Measurements from ENCODE around the gene ZNF444. TPM values are rescaled to one million over a fixed set of nuclear protein-coding genes. Genes with fewer than 3 reads are reported as not detected.
"Not testable (repeated sequence)": the region's sequence is repeated elsewhere in the genome, so short reads cannot be mapped to it uniquely, and the experiment has no call there.

Gene ZNF444
- total and polyA plus RNA-seq, 7 experiments from 2014 or later, result 15.9 to 49.6 (median 35.3) TPM

DNA sequence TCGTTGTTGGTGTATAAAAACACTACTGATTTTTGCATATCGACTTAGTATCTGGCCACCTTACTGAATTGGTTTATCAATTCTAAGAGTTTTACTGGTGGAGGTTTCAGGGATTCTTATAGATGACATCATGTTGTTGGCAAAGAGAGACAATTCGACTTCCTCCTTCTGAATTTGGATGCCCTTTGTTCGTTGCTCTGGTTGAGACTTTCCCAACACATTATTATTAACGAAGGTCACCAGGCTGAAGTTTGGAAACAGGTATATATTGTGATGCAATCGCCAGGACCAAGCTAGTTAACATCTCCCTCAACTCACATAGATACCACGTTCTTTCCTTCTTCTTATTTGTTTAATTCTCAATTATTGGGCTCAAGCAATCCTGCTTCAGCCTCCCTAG lies 58.6 kb downstream of the ZNF444 start:
- peaks cover 0 to 10% (median 0%) of the 10 kb centered on the region in 5 donors for H3K27me3 Mint-ChIP-seq
- H3K27ac ChIP-seq (ENCODE audit: low read depth, low read length), result no peak overlapping the region

DNA sequence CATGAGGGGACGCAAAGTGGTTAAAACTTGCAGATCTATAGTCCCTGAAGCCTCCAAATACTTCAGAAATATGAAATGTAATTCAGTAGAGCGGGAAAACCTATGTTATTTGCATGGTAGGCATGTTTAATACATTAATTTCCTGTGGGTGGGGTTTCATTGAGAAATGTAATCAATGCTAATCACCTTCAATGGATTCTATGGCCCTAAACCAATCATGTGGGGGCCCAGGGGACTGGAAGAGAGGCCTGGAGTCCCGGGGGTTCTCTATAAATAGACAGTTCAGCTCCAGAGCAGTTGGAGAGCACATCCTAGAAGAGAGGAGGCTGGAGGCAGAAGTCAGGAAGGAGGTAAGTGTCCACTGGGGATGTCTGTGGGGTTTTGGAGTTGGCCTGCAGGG lies 60.9 kb downstream of the ZNF444 start, which contains the start of gene ZSCAN5C:
Gene ZSCAN5C (plus strand): TSS at position 301 of the 400 bp plus-strand sequence. CDS start 3,641 bp downstream, outside the sequence.
- peaks cover 0 to 10% (median 4%) of the 10 kb centered on the region in 5 donors for H3K27me3 Mint-ChIP-seq
- no peaks in the 10 kb centered on the region for H3K4me1 ChIP-seq (ENCODE audit: control insufficient read depth in 2 of 2, insufficient read depth in 2 of 2, low read length in 2 of 2)
- no peaks in the 10 kb centered on the region for H3K27me3 ChIP-seq (ENCODE audit: control insufficient read depth in 2 of 2, insufficient read depth in 2 of 2, low read length in 2 of 2)
- ChIA-PET CTCF (no interaction called here), POLR2A (no interaction called here)
- peaks cover 0 to under 1% (median 0%) of the 10 kb centered on the region in 11 donors for H3K9me3 Mint-ChIP-seq
- no peak for DNase-seq
- no peak for ATAC-seq
- no peaks in the 10 kb centered on the region for H3K4me1 Mint-ChIP-seq
- H3K36me3 ChIP-seq (ENCODE audit: control insufficient read depth in 2 of 3, insufficient read depth in 3 of 3, low read length in 3 of 3), result no peaks in the 10 kb centered on the region
- no peak within 1 kb of the TSS for H3K27ac ChIP-seq (ENCODE audit: low read depth, low read length)
- intact Hi-C loops (cut with micrococcal nuclease), result no loop called here
- no peak within 1 kb of the TSS for H3K4me3 Mint-ChIP-seq
- H3K27ac Mint-ChIP-seq, result no peak within 1 kb of the TSS
- H3K36me3 Mint-ChIP-seq, result no peaks in the 10 kb centered on the region
- no peak within 1 kb of the TSS for H3K4me3 ChIP-seq (ENCODE audit: low read length)
- no peaks in the 10 kb centered on the region for H3K9me3 ChIP-seq (ENCODE audit: control insufficient read depth in 2 of 3, low read length in 3 of 3)

More for the DNA sequence above, 58.6 kb downstream of the ZNF444 start:
- H3K36me3 ChIP-seq (ENCODE audit: control insufficient read depth in 2 of 3, insufficient read depth in 3 of 3, low read length in 3 of 3), result no peaks in the 10 kb centered on the region
- Mint-ChIP-seq H3K36me3 (no peaks in the 10 kb centered on the region), H3K4me3 (no peak overlapping the region), H3K4me1 (no peaks in the 10 kb centered on the region), H3K9me3 (peaks cover 0 to 2% (median 0%) of the 10 kb centered on the region in 11 donors), H3K27ac (no peak overlapping the region)
- no peaks in the 10 kb centered on the region for H3K4me1 ChIP-seq (ENCODE audit: control insufficient read depth in 2 of 2, insufficient read depth in 2 of 2, low read length in 2 of 2)
- ATAC-seq, result no peak
- H3K9me3 ChIP-seq (ENCODE audit: control insufficient read depth in 2 of 3, low read length in 3 of 3), result no peaks in the 10 kb centered on the region
- H3K27me3 ChIP-seq (ENCODE audit: control insufficient read depth in 2 of 2, insufficient read depth in 2 of 2, low read length in 2 of 2), result no peaks in the 10 kb centered on the region
- no peak for DNase-seq
- no peak overlapping the region for H3K4me3 ChIP-seq (ENCODE audit: low read length)
- ChIA-PET POLR2A (no interaction called here), CTCF (no interaction called here)
- intact Hi-C loops (cut with micrococcal nuclease), result no loop called here

DNA sequence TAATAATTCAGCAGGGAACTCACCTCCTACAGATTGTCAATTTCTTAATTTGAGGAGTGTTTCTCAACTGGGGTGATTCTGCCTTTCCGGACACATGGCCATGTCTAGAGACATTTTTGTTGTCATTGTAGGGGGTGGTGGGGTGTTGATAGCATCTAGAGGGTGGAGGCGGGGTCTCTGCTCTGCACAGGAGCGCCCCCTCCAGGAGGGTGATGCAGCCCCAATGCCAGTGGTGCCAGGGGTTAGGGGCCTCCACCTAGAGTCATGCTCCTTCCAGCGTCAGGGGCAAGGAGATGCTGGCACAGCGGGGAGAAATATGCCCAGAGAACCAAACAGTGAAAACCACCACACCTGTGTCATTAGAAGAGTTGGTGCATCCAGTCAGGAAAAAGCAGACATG lies 66.5 kb downstream of the ZNF444 start:
- H3K36me3 Mint-ChIP-seq; CTCF ChIA-PET; H3K4me3 Mint-ChIP-seq; H3K36me3 ChIP-seq (ENCODE audit: control insufficient read depth in 2 of 3, insufficient read depth in 3 of 3, low read length in 3 of 3); H3K9me3 ChIP-seq (ENCODE audit: control insufficient read depth in 2 of 3, low read length in 3 of 3); DNase-seq; H3K27ac ChIP-seq (ENCODE audit: low read depth, low read length); H3K4me1 ChIP-seq (ENCODE audit: control insufficient read depth in 2 of 2, insufficient read depth in 2 of 2, low read length in 2 of 2); H3K4me3 ChIP-seq (ENCODE audit: low read length); H3K9me3 Mint-ChIP-seq; intact Hi-C loops (cut with micrococcal nuclease); H3K4me1 Mint-ChIP-seq; ATAC-seq; POLR2A ChIA-PET; H3K27me3 ChIP-seq (ENCODE audit: control insufficient read depth in 2 of 2, insufficient read depth in 2 of 2, low read length in 2 of 2); H3K27ac Mint-ChIP-seq: not testable (repeated sequence)
- H3K27me3 Mint-ChIP-seq, result peaks cover 0 to 12% (median 6%) of the 10 kb centered on the region in 5 donors

DNA sequence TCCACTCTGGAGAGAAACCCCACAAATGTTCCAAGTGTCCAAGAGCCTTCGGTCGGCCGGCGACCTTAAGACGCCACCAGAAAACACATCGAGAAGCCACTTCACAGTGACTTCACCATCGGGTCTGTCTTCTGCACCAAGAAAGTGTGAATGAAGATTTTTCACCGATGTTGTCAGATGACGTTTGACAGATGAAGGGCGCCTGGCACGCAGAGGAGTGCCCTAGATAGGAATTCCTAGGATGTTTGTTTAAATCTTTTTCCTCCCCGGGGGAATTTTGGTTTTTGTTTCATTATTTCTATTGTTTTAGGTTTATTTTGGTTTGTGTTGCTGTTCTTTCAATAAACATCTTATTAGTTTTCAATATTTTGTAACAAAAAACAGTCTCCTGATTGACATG lies 68.0 kb downstream of the ZNF444 start:
- DNase-seq (no peak), ATAC-seq (no peak)
- ChIA-PET CTCF (no interaction called here), POLR2A (no interaction called here)
- Histone ChIP-seq H3K4me3 (ENCODE audit: low read length) (no peak overlapping the region), H3K27me3 (ENCODE audit: control insufficient read depth in 2 of 2, insufficient read depth in 2 of 2, low read length in 2 of 2) (no peaks in the 10 kb centered on the region), H3K36me3 (ENCODE audit: control insufficient read depth in 2 of 3, insufficient read depth in 3 of 3, low read length in 3 of 3) (no peaks in the 10 kb centered on the region), H3K27ac (ENCODE audit: low read depth, low read length) (no peak overlapping the region), H3K4me1 (ENCODE audit: control insufficient read depth in 2 of 2, insufficient read depth in 2 of 2, low read length in 2 of 2) (no peaks in the 10 kb centered on the region), H3K9me3 (ENCODE audit: control insufficient read depth in 2 of 3, low read length in 3 of 3) (no peaks in the 10 kb centered on the region)
- Mint-ChIP-seq H3K36me3 (no peaks in the 10 kb centered on the region), H3K9me3 (peaks cover 0 to 2% (median 0%) of the 10 kb centered on the region in 11 donors), H3K4me3 (no peak overlapping the region), H3K4me1 (no peaks in the 10 kb centered on the region), H3K27me3 (peaks cover 0 to 14% (median 10%) of the 10 kb centered on the region in 5 donors), H3K27ac (no peak overlapping the region)
- intact Hi-C loops (cut with micrococcal nuclease), result no loop called here

DNA sequence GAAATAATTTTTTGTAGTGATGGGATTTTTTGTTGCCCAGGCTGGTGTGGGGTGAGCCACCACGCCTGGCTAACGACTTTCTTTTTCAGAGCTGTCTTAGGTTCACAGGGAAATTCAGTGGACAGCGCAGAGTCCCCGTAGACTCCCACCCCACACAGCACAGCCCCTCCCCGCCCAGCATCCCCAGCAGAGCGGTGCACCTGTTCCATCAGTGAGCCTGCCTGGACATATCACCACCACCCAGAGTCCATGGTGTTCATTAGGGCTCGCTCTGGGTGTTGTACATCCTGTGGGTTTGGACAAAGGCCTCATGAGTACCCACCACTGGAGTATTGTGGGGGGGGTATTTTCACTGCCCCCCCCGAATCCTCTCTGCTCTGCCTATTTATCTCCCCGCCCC lies 68.9 kb downstream of the ZNF444 start:
- H3K4me3 ChIP-seq (ENCODE audit: low read length); H3K27ac Mint-ChIP-seq; H3K9me3 ChIP-seq (ENCODE audit: control insufficient read depth in 2 of 3, low read length in 3 of 3); H3K36me3 ChIP-seq (ENCODE audit: control insufficient read depth in 2 of 3, insufficient read depth in 3 of 3, low read length in 3 of 3); H3K27me3 ChIP-seq (ENCODE audit: control insufficient read depth in 2 of 2, insufficient read depth in 2 of 2, low read length in 2 of 2); H3K9me3 Mint-ChIP-seq; ATAC-seq; DNase-seq; POLR2A ChIA-PET; H3K4me3 Mint-ChIP-seq; H3K4me1 ChIP-seq (ENCODE audit: control insufficient read depth in 2 of 2, insufficient read depth in 2 of 2, low read length in 2 of 2); CTCF ChIA-PET; H3K36me3 Mint-ChIP-seq; H3K27ac ChIP-seq (ENCODE audit: low read depth, low read length); H3K4me1 Mint-ChIP-seq; intact Hi-C loops (cut with micrococcal nuclease): not testable (repeated sequence)
- H3K27me3 Mint-ChIP-seq, result peaks cover 0 to 23% (median 19%) of the 10 kb centered on the region in 5 donors

Other genes with a start within 250 kb of the ZNF444 start
- gene NLRP13, start 209.0 kb upstream of the ZNF444 start, total RNA-seq, result not detected
- not detected for gene NLRP13, start 209.0 kb upstream of the ZNF444 start, polyA plus RNA-seq
- gene NLRP8, start 193.5 kb upstream of the ZNF444 start, total RNA-seq, result not detected
- gene NLRP8, start 193.5 kb upstream of the ZNF444 start, polyA plus RNA-seq, result not detected
- not detected for gene NLRP5, start 154.5 kb upstream of the ZNF444 start, total RNA-seq
- not detected for gene NLRP5, start 154.5 kb upstream of the ZNF444 start, polyA plus RNA-seq
- gene ZNF787, start 20.0 kb upstream of the ZNF444 start, total RNA-seq, result 10 to 100 TPM; 19.7 to 41.2 (median 33.0) TPM
- 1 to 10 TPM; 1.5 to 2.4 TPM for gene ZNF787, start 20.0 kb upstream of the ZNF444 start, polyA plus RNA-seq
- gene GALP, start 34.7 kb downstream of the ZNF444 start, total RNA-seq, result not detected
- gene GALP, start 34.7 kb downstream of the ZNF444 start, polyA plus RNA-seq, result not detected
- not detected for gene ZSCAN5B, start 56.5 kb downstream of the ZNF444 start, total RNA-seq
- not detected for gene ZSCAN5B, start 56.5 kb downstream of the ZNF444 start, polyA plus RNA-seq
- not detected for gene ZSCAN5C, start 61.0 kb downstream of the ZNF444 start, total RNA-seq
- gene ZSCAN5C, start 61.0 kb downstream of the ZNF444 start, polyA plus RNA-seq, result not detected
- 1 to 10 TPM in 1 of 5 experiments, not detected in 4; 3.0 TPM for gene EDDM13, start 131.5 kb downstream of the ZNF444 start, total RNA-seq
- 1 to 10 TPM in 1 of 2 donors, not detected in 1; 1.3 TPM for gene EDDM13, start 131.5 kb downstream of the ZNF444 start, polyA plus RNA-seq
- 10 to 100 TPM in 4 of 5 experiments, 1 to 10 TPM in 1; 8.0 to 15.4 (median 11.8) TPM for gene ZSCAN5A, start 173.6 kb downstream of the ZNF444 start, total RNA-seq
- gene ZSCAN5A, start 173.6 kb downstream of the ZNF444 start, polyA plus RNA-seq, result 1 to 10 TPM; 6.7 to 7.6 TPM

Measured in naive thymus-derived CD4-positive, alpha-beta T cell (primary cell).